ENCODE results near the gene KIF18A. TPM values are rescaled to one million over a fixed set of nuclear protein-coding genes. Genes with fewer than 3 reads are reported as not detected.
"Not testable (repeated sequence)": the region's sequence is repeated elsewhere in the genome, so short reads cannot be mapped to it uniquely, and the experiment has no call there.

KIF18A gene
- 0.89 TPM for total RNA-seq

DNA sequence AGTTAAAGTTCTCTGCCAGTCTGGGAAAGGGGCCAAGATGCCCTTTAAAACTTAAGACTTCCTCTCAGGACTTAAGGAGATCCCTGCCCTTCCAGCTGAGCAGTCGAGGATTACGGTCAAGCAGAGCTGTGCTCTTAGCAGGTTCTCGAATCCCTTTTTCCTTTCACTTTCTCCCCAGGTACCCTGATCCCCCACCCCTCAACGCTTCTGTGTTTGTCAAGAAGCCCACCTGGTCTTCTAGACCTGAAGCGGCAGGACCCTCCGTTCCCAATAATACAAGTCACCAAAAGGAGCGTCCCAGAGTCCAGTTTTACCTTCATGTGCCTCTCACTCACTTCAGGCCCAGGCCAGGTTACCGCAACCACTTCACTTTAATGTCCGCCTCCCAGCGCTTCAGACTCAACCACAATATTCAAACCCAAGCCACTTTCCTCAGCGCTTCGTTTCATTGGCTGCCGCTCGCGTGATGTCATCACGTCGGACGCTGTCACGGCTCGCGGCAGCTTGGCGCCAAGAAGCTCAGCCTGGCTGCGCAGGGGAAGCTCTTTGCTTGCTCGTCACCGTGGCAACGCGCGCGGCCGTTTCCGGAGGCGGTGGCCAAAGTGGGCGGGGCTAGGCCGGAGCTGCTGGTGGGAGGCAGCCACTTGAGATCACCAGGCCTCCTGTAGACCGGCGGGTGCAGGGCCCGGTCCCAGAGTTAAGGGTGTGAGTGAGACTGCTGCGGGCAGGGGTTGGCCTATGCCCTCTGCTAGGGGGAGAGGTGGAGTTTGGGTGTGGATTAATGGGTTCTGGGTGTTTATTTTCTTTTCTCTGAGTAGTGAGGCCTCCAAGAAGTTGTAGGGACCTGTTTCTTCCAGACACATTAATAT lies at the start of gene KIF18A, which contains the start of gene METTL15:
Gene KIF18A, minus strand, starts transcription at position 407 of the 869 bp plus-strand sequence. CDS start 10,209 bp downstream, outside the sequence.
Gene METTL15, plus strand, starts transcription at position 639 of the 869 bp plus-strand sequence. CDS start 4,947 bp downstream, outside the sequence.
- intact Hi-C loops (cut with DNase I) = no loop called here
- DNase-seq (ENCODE audit: low spot score) (peak; percentile 100), ATAC-seq (peak; percentile 100)

GRCh38 chr11:28153586-28153985 lies 45.6 kb upstream of the KIF18A start:
- DNase-seq (ENCODE audit: low spot score) = no peak
- intact Hi-C loops (cut with DNase I) = no loop called here
- ATAC-seq = no peak

- no peak for DNase-seq (ENCODE audit: low spot score)
- ATAC-seq = no peak
- intact Hi-C loops (cut with DNase I) = no loop called here
These were observed 44.8 kb upstream of the KIF18A start for GRCh38 chr11:28152743-28153142.

GRCh38 chr11:28146123-28146751 lies 38.3 kb upstream of the KIF18A start:
- no peak for DNase-seq (ENCODE audit: low spot score)
- intact Hi-C loops (cut with DNase I) = no loop called here
- no peak for ATAC-seq

GRCh38 chr11:28144808-28145207 lies 36.9 kb upstream of the KIF18A start:
- intact Hi-C loops (cut with DNase I) = no loop called here
- DNase-seq (ENCODE audit: low spot score) (no peak), ATAC-seq (no peak)

DNA sequence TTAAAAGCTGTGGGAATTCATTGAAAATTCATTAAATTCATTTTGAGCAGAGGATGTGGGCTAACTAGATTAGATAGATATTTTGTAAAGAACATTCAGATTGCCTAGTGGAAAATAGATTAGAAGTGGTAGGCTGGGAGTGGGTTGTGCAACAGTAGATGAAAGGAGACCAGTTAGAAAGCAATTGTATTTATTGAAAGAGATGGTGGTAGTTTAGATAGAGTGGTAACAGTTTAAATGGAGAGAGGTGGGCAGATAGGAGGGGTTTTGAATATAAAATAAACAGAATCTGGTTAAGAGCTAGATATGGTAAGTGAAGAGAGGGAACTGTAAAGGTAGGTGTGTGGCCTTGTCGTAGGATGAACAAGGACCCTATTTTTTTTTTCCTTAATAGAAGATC lies 34.8 kb upstream of the KIF18A start:
- ATAC-seq (no peak), DNase-seq (ENCODE audit: low spot score) (no peak)
- intact Hi-C loops (cut with DNase I) = no loop called here

DNA sequence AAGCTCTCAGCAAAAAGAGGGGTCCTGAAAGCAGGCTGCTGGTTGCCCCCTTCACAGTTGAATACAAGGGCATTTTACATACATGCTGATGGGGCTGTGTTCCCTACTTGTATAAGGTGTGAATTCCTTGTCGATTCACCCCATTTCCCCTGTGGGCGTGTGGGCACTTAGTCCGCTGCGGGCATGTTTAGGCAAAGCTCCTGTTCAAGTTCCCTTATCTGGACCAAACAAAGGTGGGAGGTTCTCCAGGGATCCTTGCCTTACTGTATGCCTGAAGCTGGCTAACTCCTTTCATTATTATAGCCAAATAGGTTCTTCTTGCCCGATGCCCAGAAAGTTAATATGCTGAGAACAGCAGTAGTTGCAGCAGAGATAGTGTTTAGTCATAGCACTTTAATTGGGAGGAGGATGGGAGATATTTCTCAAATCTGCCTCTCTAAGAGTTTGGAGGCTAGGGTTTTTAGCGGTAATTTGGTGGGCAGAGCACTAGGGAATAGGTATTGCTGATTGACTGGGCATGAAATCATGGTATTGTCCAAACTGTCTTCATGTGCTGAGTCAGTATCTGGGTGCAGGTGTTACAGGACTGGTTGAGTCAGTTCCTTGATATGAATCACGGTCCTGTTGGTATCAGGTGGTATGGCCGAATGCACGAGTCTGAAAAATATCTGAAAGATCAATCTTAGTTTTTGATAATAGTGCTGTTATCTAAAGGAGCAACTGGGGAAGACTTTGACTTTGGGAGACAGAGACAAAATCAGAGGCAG lies 32.9 kb upstream of the KIF18A start:
- intact Hi-C loops (cut with DNase I) = no loop called here
- DNase-seq (ENCODE audit: low spot score) (no peak), ATAC-seq (no peak)

- intact Hi-C loops (cut with DNase I) = no loop called here
- no peak for ATAC-seq
- DNase-seq (ENCODE audit: low spot score) = no peak
These were observed 32.0 kb upstream of the KIF18A start for GRCh38 chr11:28139841-28140415.

DNA sequence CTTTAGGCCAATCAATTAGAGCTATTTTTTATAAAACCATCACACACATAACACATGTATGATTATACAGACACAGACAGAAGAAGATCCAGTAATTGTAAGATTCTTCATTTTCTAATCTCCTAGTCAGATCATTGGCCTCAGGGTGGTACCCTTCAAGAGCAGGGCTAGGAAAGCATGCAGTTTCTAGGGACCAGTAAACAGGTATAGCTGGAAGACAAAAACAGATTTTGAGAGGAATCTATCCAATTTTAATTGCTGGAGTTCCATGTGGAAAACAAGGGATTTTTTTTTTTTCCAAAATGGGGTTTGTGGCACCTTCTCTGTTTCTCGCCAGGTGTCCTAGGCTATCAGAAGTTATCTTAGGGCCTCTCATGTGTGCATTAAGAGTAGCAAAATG lies 29.9 kb upstream of the KIF18A start:
- ATAC-seq (no peak), DNase-seq (ENCODE audit: low spot score) (no peak)
- intact Hi-C loops (cut with DNase I) = no loop called here

- DNase-seq (ENCODE audit: low spot score) (no peak), ATAC-seq (no peak)
- intact Hi-C loops (cut with DNase I) = no loop called here
These were observed 29.4 kb upstream of the KIF18A start for GRCh38 chr11:28137366-28137765.

GRCh38 chr11:28136157-28136556 lies 28.2 kb upstream of the KIF18A start:
- ATAC-seq; intact Hi-C loops (cut with DNase I); DNase-seq (ENCODE audit: low spot score): not testable (repeated sequence)

DNA sequence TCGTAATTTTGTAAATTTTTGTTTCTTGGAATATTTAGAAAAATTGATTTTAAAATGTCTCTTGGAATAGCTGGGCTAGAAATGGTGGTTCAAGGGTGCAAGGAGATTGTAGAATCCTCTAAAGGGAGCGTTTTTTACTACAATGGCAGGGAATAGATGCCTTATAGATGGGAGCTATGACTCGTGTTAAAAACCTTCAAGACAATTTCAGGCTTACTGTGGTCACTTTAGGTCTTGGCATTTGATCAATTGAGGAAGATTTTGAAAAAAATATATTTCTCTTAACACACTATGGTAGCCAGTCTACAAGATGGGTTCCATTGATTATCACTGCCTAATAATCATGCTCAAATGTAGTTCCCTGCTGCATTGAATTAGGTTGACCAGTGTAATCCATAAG lies 25.2 kb upstream of the KIF18A start:
- intact Hi-C loops (cut with DNase I) = no loop called here
- ATAC-seq (no peak), DNase-seq (ENCODE audit: low spot score) (no peak)

- ATAC-seq = no peak
- DNase-seq (ENCODE audit: low spot score) = no peak
- intact Hi-C loops (cut with DNase I) = no loop called here
These were observed 24.6 kb upstream of the KIF18A start for GRCh38 chr11:28132548-28132947.

DNA sequence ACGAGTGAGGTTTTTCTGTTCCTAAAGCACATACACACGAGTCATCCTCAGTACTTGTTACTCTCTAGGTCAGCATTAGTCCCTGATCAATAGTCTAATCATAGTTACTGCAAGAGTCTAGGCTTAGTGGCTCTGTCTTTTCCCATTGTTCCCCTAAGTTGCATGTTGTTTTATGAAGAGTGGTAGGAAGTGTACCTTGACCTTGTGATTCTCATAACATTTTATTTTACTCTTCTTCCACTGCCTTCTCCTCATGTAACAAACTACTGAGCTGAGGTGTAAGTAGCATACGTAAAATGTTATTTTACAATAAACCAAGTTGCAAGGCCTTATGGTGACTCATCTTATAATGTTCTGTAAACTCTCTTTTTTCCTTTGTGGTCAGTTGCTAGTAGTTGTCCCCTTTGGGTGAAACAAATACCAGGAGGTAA lies 15.2 kb upstream of the KIF18A start:
- no peak for ATAC-seq
- intact Hi-C loops (cut with DNase I) = no loop called here

GRCh38 chr11:28117712-28118111 lies 9.8 kb upstream of the KIF18A start:
- intact Hi-C loops (cut with DNase I) = no loop called here
- ATAC-seq = no peak
- no peak for DNase-seq (ENCODE audit: low spot score)

More for the DNA sequence above, 15.2 kb upstream of the KIF18A start:
- no peak for DNase-seq (ENCODE audit: low spot score)

DNA sequence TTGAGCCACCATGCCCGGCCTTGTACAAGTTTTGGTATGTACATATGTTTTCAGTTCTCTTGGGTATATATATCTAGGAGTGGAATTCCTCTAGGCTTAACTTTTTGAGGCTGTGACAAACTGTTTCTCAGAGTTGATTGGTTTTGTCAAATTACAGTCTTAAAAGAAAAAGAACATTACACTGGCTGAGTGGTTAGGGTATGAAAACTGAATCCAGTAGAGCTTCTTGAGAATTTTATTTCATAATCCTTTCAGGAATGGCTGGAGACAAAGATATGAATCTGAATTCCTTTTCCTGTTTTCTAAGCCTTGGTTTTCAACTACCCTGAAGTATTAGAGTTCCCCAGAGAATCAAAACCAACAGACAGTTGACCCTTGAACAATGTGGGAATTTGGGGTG lies 6.8 kb upstream of the KIF18A start:
- intact Hi-C loops (cut with DNase I) = no loop called here
- DNase-seq (ENCODE audit: low spot score) (no peak), ATAC-seq (no peak)

- DNase-seq (ENCODE audit: low spot score) (no peak), ATAC-seq (no peak)
- intact Hi-C loops (cut with DNase I) = no loop called here
These were observed 6.2 kb upstream of the KIF18A start for GRCh38 chr11:28114116-28114515.

DNA sequence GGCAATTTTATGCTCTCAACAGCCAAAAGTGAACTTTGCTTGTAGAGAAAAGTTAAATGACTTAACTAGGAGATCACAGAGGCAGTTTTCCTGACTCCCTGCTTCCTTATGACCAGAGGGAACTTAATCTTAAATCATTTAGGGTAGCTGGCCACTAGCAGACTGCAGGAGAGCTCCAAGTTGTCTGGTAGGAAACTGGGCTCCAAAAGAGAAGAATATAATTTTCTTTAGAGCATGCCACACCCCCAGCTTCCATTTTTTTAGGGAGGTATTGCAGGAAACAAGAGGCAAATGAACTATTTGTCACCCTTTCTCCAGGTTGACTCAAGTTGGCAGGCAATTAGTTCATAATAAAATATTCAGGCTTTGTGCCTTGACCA lies 2.9 kb upstream of the KIF18A start:
- DNase-seq (ENCODE audit: low spot score) (no peak), ATAC-seq (no peak)
- intact Hi-C loops (cut with DNase I) = no loop called here

DNA sequence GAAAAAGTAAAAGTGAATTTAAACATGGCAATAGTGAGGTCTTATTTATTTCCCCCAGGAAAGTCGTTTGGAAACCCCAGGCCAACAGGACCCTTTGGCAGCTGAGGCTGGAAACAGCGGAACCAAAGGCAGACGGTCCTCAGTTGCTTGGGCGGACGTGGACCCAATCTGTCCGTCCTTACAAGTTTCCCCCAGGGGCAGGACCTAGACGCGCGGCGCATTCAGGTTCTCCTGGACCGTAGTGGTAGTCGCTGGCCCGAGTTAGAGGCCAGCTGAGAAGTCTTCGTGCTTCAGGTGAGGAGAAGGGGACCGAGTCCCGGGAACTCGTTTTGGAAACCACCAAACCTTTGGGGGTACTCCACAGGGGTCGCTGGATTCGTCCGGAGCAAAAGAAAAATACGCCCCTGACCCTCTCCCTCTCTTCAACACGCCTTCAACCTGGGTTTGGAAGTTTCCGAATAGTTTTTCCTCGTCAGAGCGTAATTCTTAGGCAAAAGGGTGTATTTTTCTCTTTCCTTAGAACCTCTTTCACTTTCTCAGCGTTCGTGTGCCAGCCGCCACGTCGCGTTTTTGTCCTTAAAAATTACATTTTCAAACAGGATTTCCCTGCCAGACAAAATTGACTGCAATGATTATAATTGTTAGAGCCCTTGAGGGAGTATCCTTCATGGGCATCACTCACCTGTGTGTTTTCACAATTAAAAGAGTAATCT lies 2.3 kb upstream of the KIF18A start:
- intact Hi-C loops (cut with DNase I) = no loop called here
- peak; percentile 70 for ATAC-seq

More for the DNA sequence above, 2.3 kb upstream of the KIF18A start:
- peak; percentile 79 for DNase-seq (ENCODE audit: low spot score)
